ENCODE data around the gene RFX7.
"Not testable (repeated sequence)": the region's sequence is repeated elsewhere in the genome, so short reads cannot be mapped to it uniquely, and the experiment has no call there.

RFX7 gene

DNA sequence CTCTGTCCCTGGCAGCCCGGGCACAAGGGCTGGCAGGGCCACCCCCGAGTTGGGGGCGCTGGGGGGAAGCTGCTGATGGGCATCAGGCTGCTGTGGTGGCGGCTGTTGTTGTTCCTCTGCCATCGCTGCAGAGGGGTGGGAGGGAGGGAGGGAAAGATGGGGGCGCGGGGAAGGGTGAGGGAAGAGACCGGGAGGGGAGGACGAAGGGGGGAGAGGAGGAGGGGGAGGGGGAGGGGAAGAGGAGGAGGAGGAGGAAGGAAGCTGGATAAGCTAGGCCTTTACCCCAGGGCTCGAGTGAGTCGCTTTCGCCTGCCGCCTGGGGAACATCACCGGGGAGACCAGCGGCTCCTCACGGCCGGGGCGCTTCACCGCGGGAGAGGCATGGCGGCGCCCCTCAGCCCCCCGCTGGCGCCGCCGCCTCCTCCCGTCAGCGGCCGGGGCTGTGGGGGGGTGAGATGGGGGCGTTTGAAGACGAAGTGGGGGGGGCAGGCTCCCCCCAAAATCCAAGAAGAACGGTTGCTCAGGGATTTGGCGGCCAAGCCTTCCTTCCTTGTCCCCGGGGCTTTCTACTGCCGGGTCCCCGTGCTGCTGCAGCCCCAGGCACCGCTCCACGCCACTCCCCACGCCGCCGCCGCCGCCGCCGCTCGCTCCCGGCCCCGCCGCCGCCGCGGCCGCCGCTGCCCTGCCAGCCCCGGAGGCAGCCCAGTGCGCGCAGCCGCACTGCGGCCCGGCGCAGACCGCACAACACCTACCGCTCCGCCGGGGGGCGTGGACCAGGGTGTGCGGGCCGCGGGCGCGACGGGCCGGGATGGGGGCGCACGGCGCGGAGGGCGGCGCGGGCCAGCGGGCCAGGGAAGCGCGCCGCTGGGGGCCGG lies at the start of gene RFX7:
TSS of gene RFX7 (minus strand) at position 717 of the 875 bp plus-strand sequence. CDS start at position 123, 594 bp downstream.
- peak; percentile 95 for DNase-seq (ENCODE audit: low spot score)

GRCh38 chr15:56292546-56293316 lies 49.1 kb upstream of the RFX7 start:
- no peak for DNase-seq (ENCODE audit: low spot score)

DNA sequence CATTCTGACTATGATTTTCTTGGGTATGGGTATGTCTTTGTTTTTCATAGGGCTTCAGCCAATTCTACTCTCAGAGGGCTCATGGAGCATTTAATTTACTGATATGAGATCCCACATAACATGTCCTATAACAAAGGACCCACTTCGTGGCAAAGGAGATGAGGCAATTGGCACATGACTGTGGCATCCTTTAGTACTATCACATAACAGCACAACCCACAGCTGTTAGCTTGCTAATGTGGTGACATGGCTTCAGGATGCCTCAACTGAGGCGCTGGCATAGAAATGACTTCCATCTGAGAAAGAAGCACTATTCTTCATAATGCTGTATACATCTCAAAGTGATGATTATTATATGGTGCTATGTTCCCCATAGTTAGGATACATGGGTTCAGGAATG lies 48.1 kb upstream of the RFX7 start:
- no peak for DNase-seq (ENCODE audit: low spot score)

- DNase-seq (ENCODE audit: low spot score): no peak
Measured at GRCh38 chr15:56286213-56286612, 42.5 kb upstream of the RFX7 start.

DNA sequence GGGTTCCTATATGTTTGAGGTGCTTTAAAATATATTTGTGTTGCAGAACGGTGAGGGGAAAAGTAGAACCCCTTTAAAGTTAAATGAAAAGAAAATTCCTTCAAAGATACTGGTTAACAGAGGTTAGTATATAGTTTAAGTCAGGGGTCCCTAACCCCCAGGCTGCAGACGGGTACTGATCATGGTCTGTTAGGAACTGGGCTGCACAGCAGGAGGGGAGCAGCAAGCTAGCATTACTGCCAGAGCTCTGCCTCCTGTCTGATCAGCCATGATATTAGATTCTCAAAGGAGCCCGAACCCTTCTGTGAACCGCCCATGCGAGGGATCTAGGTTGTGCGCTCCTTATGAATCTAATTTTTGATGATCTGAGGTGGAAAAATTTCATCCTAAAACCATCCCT lies 37.5 kb upstream of the RFX7 start:
- DNase-seq (ENCODE audit: low spot score): no peak

DNA sequence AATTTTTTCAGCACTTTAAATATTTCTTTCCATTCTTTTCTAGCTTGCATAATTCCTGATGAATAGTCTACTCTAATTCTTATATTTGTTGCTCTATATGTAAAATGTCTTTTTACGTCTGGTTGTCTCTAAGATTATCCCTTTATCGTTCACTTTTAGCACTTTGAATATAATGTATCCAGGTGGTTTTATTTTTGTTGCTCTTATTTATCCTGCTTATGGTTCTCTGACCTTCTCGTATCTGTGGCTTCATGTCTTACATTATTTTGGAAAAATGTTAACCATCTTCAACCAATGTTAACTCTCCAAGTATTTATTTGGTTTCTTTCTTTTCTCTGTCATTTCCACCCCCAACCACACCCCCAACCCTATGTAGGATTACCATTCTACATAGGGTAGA lies 30.0 kb upstream of the RFX7 start:
- no peak for DNase-seq (ENCODE audit: low spot score)

- DNase-seq (ENCODE audit: low spot score): no peak
Measured at GRCh38 chr15:56272454-56272853, 28.8 kb upstream of the RFX7 start.

DNA sequence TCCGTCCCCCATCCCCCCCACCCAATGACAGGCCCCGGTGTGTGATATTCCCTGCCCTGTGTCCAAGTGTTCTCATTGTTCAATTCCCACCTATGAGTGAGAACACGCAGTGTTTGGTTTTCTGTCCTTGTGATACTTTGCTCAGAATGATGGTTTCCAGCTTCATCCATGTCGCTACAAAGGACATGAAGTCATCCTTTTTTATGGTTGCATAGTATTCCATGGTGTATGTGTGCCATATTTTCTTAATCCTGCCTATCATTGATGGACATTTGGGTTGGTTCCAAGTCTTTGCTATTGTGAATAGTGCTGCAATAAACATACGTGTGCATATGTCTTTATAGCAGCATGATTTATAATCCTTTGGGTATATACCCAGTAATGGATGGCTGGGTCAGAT lies 22.8 kb upstream of the RFX7 start:
- DNase-seq (ENCODE audit: low spot score): not testable (repeated sequence)

DNA sequence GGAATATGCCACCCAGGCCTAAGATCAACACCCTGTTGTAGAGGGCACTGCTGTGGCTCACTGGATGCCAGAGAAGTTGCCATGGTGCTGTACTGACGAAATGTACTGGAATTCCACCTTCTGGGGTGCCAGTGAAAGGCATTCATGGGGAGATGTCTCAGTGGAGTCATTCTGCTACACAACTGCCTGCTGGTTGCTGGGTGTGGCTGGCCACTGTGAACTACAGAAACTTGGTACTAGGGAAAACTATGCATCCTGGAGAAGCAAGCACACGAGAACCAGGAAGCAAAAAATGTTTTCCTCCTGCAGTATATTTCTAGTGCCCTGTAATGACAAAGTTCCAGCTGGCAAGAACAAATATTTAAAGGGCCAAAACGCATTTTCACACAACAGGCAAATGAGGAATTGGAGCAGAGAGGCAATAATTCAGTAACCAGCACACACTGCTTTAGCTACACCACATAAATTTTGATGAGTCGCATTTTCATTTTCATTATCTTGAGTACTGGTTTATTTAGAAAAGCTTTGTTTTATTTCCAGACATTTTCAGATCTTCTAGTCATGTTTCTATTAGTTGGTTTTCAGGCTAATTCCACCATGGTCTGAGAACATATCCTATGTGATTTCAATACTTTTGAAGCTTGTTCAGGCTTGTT lies 18.3 kb upstream of the RFX7 start:
- peak; percentile 7 for DNase-seq (ENCODE audit: low spot score)

- not testable (repeated sequence) for DNase-seq (ENCODE audit: low spot score)
Measured at GRCh38 chr15:56257306-56257705, 13.6 kb upstream of the RFX7 start.

- no peak for DNase-seq (ENCODE audit: low spot score)
Measured at GRCh38 chr15:56254265-56254664, 10.6 kb upstream of the RFX7 start.

DNA sequence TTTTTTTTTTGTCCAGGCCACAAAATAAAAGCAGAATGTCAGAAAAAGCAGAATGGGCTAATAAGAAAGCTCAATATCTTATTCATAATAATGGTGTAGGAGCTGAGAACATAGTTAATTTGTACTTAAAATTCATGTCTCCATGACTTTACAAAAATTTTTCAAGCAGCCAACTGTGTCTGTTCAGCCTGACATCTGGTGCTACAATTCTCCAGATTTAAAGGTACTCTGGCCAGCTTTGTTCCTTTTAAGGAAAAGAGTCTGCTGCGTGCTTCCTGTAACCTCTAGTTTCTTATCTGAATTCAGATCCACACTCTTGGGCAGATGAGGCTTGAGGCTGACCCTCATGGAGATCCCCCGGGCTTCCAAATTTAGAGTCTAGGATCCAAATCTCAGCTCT lies 8.7 kb upstream of the RFX7 start:
- DNase-seq (ENCODE audit: low spot score): peak; percentile 15

DNA sequence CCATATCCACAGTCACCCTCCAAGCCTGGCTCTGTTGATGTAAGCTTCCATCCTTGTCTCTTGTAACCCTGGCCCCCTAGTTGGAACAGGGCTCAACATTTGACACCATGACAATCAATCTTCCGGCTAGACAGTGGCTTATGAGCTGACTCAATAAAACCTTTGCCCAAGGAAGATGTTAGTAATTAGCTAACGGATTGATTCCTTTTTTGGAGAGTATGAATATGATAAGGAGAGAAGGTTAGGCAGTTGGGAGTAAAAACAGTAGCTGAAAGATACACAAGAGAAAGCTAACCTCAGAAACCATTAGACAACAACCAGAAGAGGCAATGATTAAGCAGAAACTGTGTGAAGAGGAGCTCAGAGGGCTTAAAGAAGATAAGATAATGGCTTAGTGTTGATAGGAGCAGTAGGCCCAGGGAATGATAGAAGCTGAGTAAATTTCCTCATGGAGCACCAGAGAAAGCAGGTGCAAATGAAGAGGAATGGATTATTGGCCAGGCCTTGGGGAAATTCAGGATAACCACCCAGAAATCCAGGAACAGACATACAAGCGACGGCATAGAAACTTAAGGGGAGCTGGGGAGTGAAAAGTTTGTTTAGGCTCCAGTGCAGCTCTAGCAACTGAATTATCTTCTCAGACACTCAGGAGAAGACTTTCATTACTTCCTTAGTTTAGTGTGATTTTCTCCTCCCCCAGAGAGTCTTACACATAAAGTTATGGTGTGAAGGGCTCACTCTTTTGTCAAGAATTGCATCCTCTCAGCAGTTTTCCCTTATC lies 7.8 kb upstream of the RFX7 start:
- no peak for DNase-seq (ENCODE audit: low spot score)

- DNase-seq (ENCODE audit: low spot score): no peak
Measured at GRCh38 chr15:56250626-56251025, 6.9 kb upstream of the RFX7 start.

DNA sequence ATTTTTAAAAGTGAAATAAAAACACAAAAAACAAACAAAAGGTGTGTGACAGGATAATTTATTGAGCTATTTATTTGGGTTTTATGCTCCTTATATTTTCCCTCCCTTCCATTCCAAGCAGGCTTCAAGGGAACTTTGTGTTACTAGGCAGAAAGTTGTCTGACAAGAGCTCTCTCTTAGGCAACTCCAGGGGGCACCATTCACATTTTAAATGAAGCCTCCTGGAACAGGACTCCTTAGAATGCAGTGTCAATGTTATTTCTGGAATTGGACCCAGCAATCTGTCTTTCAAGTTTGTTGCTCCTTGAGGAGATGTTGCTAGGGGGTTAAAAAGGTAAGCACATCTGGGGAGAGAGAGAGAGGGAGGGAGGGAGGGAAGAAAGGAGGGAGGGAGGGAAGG lies 5.4 kb upstream of the RFX7 start:
- peak; percentile 50 for DNase-seq (ENCODE audit: low spot score)

DNA sequence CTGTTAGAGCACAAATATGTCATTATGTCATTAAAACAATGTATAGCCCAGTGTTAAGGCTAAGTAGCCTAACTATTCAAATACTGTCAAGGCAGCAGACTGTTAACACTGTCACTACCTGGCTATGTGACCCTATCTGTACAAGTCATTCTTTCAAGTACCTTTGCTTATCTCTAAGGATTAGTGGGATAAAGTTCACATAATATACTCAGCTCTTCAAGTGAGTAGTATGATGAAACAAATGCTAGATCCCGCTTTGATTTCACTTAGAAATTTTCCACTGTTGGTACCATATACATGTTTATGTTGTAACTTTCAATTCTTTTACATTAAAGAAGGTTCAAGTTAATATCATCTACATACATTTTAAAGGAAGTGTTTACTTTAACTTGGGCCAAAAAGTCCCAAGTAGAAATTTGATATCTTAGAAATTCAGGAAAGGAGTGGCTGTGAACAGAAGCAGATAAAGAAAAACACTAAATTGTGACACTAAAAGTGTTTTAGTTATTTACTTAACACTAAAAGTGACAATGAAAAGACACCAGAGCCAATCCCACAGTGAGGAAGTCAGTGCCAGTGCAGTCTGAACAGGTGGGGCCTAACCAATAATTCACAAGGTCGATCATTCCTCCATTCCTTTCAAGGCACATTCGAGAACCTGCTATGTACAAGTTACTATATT lies 4.8 kb upstream of the RFX7 start:
- DNase-seq (ENCODE audit: low spot score): no peak

GRCh38 chr15:56247266-56247665 lies 3.6 kb upstream of the RFX7 start:
- no peak for DNase-seq (ENCODE audit: low spot score)

DNA sequence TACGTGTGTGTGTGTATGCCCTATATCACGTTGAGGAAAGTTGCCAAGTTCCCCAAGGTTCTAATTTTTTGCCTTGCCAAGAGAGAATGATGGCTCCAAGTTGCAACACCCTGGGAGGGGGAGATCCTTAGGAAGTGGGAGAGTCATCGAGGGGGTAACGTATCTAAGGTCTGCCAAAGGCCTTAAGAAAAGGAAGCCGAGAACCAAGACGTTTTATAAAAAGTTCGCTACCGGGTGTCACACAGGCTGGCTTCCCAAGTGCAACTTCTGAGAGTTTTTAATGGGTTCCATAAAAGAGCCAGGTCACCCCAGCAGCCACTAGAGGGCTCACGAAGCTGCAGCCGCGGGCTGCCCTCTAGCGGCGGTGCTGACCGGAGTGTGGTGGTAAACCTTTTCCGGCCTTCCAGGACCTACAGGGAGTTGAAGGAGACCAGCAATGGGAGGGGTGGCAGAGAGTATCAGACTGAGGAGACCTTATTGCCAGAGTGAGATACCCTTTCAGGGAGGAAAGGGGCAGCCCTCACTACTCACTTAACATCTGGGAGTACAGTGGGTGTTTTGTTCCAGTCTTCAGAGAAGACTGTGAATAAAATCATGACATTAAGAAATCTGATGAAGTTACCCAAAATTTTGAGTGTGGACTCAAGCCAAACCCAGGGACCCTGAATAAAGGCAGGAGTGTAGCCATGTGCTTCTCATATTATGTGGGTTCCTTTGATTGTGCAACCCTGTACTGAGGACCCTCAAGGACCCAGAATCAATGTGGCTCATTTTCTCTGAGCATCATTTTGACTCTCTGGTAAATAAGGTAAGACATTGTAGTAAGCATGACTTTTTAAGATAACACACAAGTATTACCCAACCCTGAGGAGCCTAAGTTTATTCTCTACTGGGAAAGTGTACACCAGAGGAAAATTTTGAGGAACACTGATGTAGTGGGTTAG lies 2.5 kb upstream of the RFX7 start:
- DNase-seq (ENCODE audit: low spot score): peak; percentile 90

- DNase-seq (ENCODE audit: low spot score): peak; percentile 46
Measured at GRCh38 chr15:56244811-56245576, 1.3 kb upstream of the RFX7 start.

Measured in GM03348 (cell line).